Neural cell (in vitro differentiated cells): ENCODE results near the gene PPP1R9B.

Source experiments
- CTCF ChIP-seq: fragments of 450-650 bp; IDR thresholded peaks from 2 replicates; pipeline ENCODE4 v1.5.1; 2014; ENCODE audit warnings: antibody characterized with exemption, mild to moderate bottlenecking, moderate library complexity; ENCODE audit not compliant: poor library complexity, severe bottlenecking
- TAF1 ChIP-seq: IDR thresholded peaks from 2 replicates; pipeline ENCODE4 v1.6.1; 2012; ENCODE audit warnings: low read depth

GRCh38 chr17:50187394-50187725 is 36.9 kb upstream of the PPP1R9B start:
- TF ChIP-seq TAF1 = no peak
- TF ChIP-seq CTCF = no peak
